Activated T-helper 2 cell treated with anti-CD3 and anti-CD28 coated beads, Interferon-gamma antibody, Interleukin-2, Interleukin-4, amounts not matched to agents 10 μg/mL and 5 μg/mL and 100 μg/mL, durations not matched to agents 14 hours and 24 hours and 36 hours (primary cell): ENCODE results near the gene AACS. TPM values are rescaled to one million over a fixed set of nuclear protein-coding genes. Genes with fewer than 3 reads are reported as not detected.
"Not testable (repeated sequence)": the region's sequence is repeated elsewhere in the genome, so short reads cannot be mapped to it uniquely, and the experiment has no call there.

ENCODE experiments used
- DNase-seq: peaks from one replicate; pipeline ENCODE4 v3.0.0; 2021; ENCODE audit warnings: low spot score
- H3K27ac Mint-ChIP-seq: one replicate; pipeline ENCODE4 v1.8.0; 2021; ENCODE audit warnings: mixed read lengths
- H3K27me3 Mint-ChIP-seq: one replicate; pipeline ENCODE4 v1.8.0; 2021; ENCODE audit warnings: low read depth, mixed read lengths
- H3K36me3 Mint-ChIP-seq: one replicate; pipeline ENCODE4 v1.8.0; 2021; ENCODE audit warnings: low read depth, mixed read lengths
- H3K4me1 Mint-ChIP-seq: one replicate; pipeline ENCODE4 v1.8.0; 2021; ENCODE audit warnings: low read depth, mixed read lengths
- H3K4me3 Mint-ChIP-seq: one replicate; pipeline ENCODE4 v1.8.0; 2021; ENCODE audit warnings: low read depth, mild to moderate bottlenecking, moderate library complexity, mixed read lengths
- H3K9me3 Mint-ChIP-seq: one replicate; pipeline ENCODE4 v1.8.0; 2021; ENCODE audit warnings: mixed read lengths
- intact Hi-C: fragments of 100-400 bp; cut with micrococcal nuclease; formaldehyde crosslinking; loops from one replicate; pipeline ENCODE4 v1.15.1; 2023
- total RNA-seq: library from RNA; stranded (reverse); gene quantifications from 2 replicates; pipeline ENCODE4 v1.2.3, GENCODE V29; 2022

AACS gene
- total RNA-seq, 1 donor from 2014 or later, result 45.5 TPM

GRCh38 chr12:125140279-125141209 lies 75.3 kb downstream of the AACS start:
- Mint-ChIP-seq H3K9me3 (no peaks in the 10 kb centered on the region), H3K4me3 (no peak overlapping the region), H3K36me3 (peaks cover 10% of the 10 kb centered on the region), H3K27me3 (no peaks in the 10 kb centered on the region), H3K27ac (no peak overlapping the region), H3K4me1 (no peaks in the 10 kb centered on the region)
- no peak for DNase-seq
- intact Hi-C loops, result no loop called here

GRCh38 chr12:125141210-125141573 lies 76.0 kb downstream of the AACS start:
- H3K36me3 Mint-ChIP-seq, result peaks cover 10% of the 10 kb centered on the region
- H3K27ac Mint-ChIP-seq, H3K27me3 Mint-ChIP-seq, H3K4me1 Mint-ChIP-seq, H3K9me3 Mint-ChIP-seq, DNase-seq, H3K4me3 Mint-ChIP-seq, intact Hi-C loops: not testable (repeated sequence)

DNA sequence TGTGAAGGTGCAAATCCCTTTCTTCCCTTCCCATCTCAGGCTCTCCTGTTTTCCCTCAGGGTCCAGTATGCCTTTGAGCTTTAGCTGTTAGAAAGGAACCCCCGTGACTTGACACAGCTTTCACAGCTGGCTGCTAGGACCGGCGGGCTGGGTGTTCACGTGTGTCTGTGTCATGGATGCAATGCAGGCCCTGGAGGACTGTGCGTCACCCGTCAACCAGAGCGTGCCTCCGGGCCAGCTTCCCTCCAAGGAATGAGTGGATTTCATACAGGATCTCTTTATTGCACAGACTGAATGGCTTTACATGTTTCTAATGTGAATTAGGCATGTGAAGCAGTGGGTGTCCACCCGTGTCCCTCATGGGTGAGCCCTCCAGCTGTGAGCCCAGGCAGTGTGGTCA lies 77.4 kb downstream of the AACS start:
- Mint-ChIP-seq H3K9me3 (no peaks in the 10 kb centered on the region), H3K4me1 (no peaks in the 10 kb centered on the region), H3K4me3 (no peak overlapping the region), H3K36me3 (peaks cover 5% of the 10 kb centered on the region), H3K27ac (no peak overlapping the region), H3K27me3 (no peaks in the 10 kb centered on the region)
- DNase-seq, result no peak
- intact Hi-C loops, result no loop called here

GRCh38 chr12:125143491-125143890 lies 78.3 kb downstream of the AACS start:
- intact Hi-C loops, result no loop called here
- Mint-ChIP-seq H3K36me3 (no peaks in the 10 kb centered on the region), H3K4me3 (no peak overlapping the region), H3K27me3 (no peaks in the 10 kb centered on the region), H3K4me1 (no peaks in the 10 kb centered on the region), H3K9me3 (no peaks in the 10 kb centered on the region), H3K27ac (no peak overlapping the region)
- no peak for DNase-seq

DNA sequence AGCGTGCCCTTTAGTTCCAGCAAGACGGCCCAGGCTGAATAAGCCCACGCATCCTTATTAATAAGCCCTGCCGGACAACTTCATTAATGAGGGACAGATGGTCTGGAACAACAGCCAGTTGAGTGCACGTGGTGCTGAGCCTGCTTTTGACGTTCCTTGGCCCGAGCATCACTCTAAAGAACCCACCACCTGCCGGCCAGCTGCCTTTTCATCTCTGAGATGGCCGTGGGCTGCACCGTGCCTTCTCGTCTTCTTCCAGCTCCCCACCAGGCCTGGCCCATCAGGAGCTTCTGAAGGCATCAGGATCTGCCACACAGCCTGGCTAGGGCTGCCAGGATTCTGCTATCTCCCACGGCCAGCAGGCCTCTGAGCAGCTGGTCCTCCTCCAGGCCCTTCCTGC lies 80.0 kb downstream of the AACS start:
- no peaks in the 10 kb centered on the region for H3K4me1 Mint-ChIP-seq
- DNase-seq, result no peak
- no peaks in the 10 kb centered on the region for H3K27me3 Mint-ChIP-seq
- no peaks in the 10 kb centered on the region for H3K9me3 Mint-ChIP-seq
- no peak overlapping the region for H3K27ac Mint-ChIP-seq
- intact Hi-C loops, result no loop called here
- H3K4me3 Mint-ChIP-seq, result no peak overlapping the region
- no peaks in the 10 kb centered on the region for H3K36me3 Mint-ChIP-seq

DNA sequence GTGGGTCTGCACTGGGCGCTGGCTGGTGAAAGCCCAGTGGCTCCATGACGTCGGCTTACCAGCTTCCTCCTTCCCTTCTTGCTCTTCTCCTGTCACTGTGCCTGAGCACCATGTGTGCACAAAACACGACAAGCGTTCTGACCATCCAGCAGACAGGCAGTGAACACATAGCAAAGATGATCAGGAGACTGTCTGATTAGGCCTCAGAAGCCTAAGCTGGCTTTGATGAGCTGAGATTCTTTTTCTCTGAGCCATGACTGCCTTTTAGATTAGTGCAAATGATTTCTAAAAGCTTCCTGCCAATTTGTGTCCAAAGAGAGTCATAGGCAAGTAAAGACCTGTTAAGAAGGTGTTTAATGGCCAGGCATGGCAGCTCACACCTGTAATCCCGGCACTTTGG lies 83.1 kb downstream of the AACS start:
- no peaks in the 10 kb centered on the region for H3K27me3 Mint-ChIP-seq
- H3K4me1 Mint-ChIP-seq, result no peaks in the 10 kb centered on the region
- no peak overlapping the region for H3K27ac Mint-ChIP-seq
- intact Hi-C loops, result no loop called here
- H3K9me3 Mint-ChIP-seq, result no peaks in the 10 kb centered on the region
- no peak overlapping the region for H3K4me3 Mint-ChIP-seq
- H3K36me3 Mint-ChIP-seq, result no peaks in the 10 kb centered on the region
- DNase-seq, result no peak

DNA sequence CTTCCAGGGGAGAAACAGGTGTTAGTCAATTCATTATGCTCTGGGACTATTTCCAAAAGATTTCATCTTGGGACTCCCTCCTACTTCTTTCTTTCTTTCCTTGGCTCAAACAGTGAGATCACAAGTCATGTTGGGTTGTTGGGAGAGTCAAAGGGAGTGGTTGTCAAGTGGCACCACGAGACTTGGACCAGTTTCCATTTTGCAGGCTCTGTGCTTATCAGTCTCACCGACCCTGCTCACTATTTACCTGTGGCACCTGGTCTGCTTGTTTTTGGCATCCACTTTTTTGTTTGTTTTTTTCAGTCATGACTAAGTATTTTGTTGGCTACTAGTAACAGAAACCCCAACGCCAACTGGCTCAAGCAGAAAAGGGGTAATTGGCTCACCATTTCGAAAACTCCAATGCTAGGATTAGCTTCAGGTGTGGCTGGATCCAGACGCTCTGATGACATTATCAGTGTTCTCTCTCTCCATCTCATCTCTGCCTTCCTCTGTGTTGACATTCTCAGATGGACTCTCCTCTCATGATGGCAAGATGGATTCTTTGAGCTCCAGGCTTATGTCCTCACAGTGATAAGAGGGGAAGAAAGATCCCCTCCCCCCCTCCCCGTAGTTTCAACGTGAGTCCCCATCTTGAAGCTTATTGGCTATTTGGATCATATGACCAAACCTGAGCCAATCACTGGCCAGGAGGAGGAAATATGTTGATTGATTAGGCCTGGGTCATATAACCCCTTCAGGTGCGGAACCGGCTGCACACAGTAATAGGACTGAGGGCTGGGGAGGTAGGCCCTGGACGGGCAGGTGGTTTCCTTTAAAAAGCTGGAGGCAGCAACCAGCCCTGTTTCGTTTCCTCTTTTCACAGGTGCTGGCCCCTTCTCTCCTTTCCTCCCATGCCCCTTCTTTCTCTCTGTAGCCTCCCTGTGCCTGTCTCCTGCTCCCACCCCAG lies 84.2 kb downstream of the AACS start:
- intact Hi-C loops, result no loop called here
- no peak for DNase-seq
- Mint-ChIP-seq H3K4me3 (no peak overlapping the region), H3K9me3 (no peaks in the 10 kb centered on the region), H3K27me3 (no peaks in the 10 kb centered on the region), H3K4me1 (no peaks in the 10 kb centered on the region), H3K27ac (no peak overlapping the region), H3K36me3 (no peaks in the 10 kb centered on the region)

GRCh38 chr12:125151284-125151683 lies 86.0 kb downstream of the AACS start:
- H3K4me1 Mint-ChIP-seq, result no peaks in the 10 kb centered on the region
- H3K4me3 Mint-ChIP-seq, result no peak overlapping the region
- H3K27me3 Mint-ChIP-seq, result no peaks in the 10 kb centered on the region
- H3K36me3 Mint-ChIP-seq, result no peaks in the 10 kb centered on the region
- H3K9me3 Mint-ChIP-seq, result no peaks in the 10 kb centered on the region
- DNase-seq, result no peak
- no peak overlapping the region for H3K27ac Mint-ChIP-seq
- intact Hi-C loops, result no loop called here

GRCh38 chr12:125152463-125152862 lies 87.2 kb downstream of the AACS start:
- no peak overlapping the region for H3K27ac Mint-ChIP-seq
- no peaks in the 10 kb centered on the region for H3K4me1 Mint-ChIP-seq
- no peaks in the 10 kb centered on the region for H3K36me3 Mint-ChIP-seq
- H3K4me3 Mint-ChIP-seq, result no peak overlapping the region
- no peaks in the 10 kb centered on the region for H3K27me3 Mint-ChIP-seq
- H3K9me3 Mint-ChIP-seq, result no peaks in the 10 kb centered on the region
- DNase-seq, result no peak
- intact Hi-C loops, result no loop called here

DNA sequence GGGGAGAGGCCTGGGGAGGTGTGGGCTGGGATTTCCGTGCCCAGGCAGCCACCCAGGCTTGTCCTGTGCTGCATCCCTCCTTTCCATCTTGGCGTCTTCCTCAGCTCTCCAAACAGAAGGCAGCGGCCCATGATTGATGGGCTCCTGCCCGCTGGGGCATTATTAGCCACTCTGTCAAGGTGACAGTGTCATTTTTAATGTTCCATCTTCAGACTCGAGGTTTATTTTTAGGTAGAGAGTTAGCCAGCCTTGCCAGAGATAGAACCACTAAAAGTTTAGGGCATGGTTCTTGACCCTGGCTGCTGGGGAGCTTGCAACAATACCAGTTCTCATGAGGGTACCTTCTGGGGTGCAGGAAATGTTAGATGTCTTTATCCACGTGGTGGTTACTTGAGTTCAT lies 90.1 kb downstream of the AACS start:
- H3K27ac Mint-ChIP-seq, result no peak overlapping the region
- no peaks in the 10 kb centered on the region for H3K36me3 Mint-ChIP-seq
- H3K4me3 Mint-ChIP-seq, result no peak overlapping the region
- intact Hi-C loops, result no loop called here
- no peak for DNase-seq
- H3K4me1 Mint-ChIP-seq, result no peaks in the 10 kb centered on the region
- no peaks in the 10 kb centered on the region for H3K9me3 Mint-ChIP-seq
- no peaks in the 10 kb centered on the region for H3K27me3 Mint-ChIP-seq

DNA sequence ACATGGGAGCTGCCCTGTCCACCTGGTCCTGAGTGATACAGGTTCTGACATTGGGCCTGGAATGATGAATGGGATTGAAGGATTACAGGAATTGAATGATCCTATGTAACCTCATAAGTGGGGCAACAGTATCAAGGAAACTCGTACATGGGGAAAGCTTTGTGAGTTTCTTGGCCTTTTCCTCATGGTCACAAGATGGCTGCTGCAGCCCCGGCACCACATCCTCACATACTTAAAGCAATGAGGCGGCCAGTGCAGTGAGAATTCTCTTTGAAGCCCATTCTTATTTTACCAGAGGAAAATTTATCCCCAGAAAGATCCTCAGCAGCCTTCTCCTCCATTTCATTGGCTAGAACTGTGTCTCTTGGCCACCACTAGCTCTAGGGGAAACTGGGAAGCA lies 91.9 kb downstream of the AACS start:
- H3K4me3 Mint-ChIP-seq, result no peak overlapping the region
- H3K9me3 Mint-ChIP-seq, result no peaks in the 10 kb centered on the region

GRCh38 chr12:125159702-125160101 lies 94.5 kb downstream of the AACS start:
- Mint-ChIP-seq H3K4me1 (no peaks in the 10 kb centered on the region), H3K36me3 (no peaks in the 10 kb centered on the region), H3K27me3 (no peaks in the 10 kb centered on the region), H3K4me3 (no peak overlapping the region), H3K9me3 (no peaks in the 10 kb centered on the region), H3K27ac (no peak overlapping the region)
- DNase-seq, result no peak
- intact Hi-C loops, result no loop called here

More for the DNA sequence above, 91.9 kb downstream of the AACS start:
- DNase-seq, result no peak
- no peaks in the 10 kb centered on the region for H3K27me3 Mint-ChIP-seq
- intact Hi-C loops, result no loop called here
- H3K27ac Mint-ChIP-seq, result no peak overlapping the region
- no peaks in the 10 kb centered on the region for H3K4me1 Mint-ChIP-seq
- no peaks in the 10 kb centered on the region for H3K36me3 Mint-ChIP-seq
